Stimulated activated CD8-positive, alpha-beta memory T cell treated with anti-CD3 and anti-CD28 coated beads, Interleukin-7, amount 100 ng/mL, for 24 hours (primary cell): ENCODE data around the gene KIRREL3.

ENCODE experiments used
- DNase-seq: peaks from one replicate; pipeline ENCODE4 v3.0.0-alpha.2; 2020; ENCODE audit warnings: low read depth

Gene KIRREL3

DNA sequence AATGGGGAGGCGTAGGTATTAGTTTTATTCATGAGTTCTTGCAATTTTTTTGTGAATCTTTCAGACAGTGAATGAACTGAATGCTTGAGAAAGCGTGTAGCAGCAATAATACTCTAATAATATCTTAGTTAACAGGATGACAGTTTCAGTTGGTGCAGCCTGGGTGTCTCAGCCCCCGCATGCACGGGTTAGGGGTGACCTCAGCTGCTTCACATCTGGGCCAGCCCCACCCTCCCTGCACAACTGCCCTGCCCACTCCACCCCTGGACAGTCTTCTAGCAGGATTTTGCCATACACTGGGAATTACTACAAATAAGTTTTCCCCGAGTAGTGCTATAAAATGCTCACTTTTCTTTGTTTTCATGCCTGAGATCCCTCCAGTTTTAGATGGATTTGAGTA, 561.9 kb downstream of the KIRREL3 start:
- no peak for DNase-seq

DNA sequence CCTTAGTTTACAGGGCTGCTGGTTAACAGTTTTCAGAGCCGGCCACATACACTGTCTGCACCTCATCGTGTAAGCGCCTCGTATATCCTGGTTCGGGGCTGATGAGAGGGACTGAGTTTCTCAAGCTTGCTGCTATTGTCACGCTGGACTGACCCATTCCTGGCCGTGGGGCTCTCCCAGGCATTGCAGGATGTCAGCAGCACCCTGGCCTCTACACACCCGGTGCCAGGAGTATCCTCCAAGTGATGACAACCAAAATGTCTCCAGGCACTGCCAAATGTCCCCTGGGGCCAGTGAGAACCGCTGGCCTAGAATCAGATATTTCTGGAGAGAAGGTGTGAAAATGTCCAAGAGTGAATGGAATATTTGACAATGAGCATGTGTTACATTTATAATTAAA, 562.3 kb downstream of the KIRREL3 start:
- DNase-seq = no peak

DNA sequence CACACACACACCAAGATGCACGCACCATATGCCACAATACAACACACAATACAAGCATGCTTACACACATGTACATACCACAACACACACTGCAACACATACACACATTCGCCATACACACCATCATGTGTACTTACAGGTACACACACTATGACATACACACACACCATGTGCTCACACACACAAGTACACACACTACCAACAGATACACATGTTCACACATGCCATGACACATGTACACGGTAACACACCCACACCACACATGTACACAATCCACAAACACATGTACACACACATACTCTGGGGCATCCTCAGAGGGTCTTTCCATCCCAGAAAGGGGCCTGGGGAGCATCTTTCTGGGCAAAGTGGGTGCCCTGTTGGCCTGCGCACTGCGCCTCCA, 562.8 kb downstream of the KIRREL3 start:
- DNase-seq = no peak

DNA sequence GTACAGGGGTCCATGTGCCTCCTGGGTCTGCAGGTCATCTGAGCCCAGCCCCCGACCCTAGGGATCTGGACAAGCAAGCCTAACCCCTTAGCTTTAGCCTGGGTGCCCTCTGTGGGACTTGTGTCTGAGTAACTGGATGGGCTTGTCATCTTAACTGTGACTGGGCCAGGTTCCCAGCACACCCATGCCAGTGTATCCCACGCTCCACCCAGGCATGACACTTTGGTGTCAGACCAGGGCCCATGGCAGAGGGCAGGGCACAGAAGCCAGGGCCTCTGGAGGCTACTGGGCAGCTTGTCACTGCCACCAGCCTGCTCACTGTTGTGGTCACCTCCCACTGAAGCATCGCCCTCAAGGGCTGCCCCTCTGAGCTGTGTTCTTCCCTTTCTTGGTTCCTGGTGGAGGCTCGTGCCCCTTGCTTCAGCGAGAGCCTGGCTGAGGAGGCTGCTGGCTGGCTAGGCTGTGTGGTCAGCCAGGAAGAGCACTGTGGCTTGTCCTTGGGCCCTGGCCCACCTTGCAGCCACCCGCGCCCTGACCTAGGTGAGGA, 564.3 kb downstream of the KIRREL3 start:
- no peak for DNase-seq

DNA sequence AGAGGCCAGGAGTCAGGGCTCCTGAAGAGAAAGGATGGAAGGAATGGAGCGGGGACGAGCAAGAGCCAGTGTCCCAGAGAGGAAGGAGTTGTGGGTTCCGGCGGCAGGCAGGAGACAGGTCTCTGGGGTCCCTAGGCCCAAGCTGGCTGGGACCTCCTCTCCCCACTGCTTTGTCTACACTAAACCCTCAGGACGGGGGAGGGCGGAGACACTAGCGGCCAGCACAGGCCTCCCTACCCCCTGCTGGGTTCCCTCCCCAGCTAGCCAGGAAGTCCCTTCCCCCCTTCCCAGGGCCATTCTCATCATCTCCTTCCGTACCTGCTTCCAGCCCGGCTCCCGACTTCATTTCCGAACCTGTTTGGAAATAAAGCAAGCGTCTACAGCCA, 565.6 kb downstream of the KIRREL3 start:
- DNase-seq = no peak

DNA sequence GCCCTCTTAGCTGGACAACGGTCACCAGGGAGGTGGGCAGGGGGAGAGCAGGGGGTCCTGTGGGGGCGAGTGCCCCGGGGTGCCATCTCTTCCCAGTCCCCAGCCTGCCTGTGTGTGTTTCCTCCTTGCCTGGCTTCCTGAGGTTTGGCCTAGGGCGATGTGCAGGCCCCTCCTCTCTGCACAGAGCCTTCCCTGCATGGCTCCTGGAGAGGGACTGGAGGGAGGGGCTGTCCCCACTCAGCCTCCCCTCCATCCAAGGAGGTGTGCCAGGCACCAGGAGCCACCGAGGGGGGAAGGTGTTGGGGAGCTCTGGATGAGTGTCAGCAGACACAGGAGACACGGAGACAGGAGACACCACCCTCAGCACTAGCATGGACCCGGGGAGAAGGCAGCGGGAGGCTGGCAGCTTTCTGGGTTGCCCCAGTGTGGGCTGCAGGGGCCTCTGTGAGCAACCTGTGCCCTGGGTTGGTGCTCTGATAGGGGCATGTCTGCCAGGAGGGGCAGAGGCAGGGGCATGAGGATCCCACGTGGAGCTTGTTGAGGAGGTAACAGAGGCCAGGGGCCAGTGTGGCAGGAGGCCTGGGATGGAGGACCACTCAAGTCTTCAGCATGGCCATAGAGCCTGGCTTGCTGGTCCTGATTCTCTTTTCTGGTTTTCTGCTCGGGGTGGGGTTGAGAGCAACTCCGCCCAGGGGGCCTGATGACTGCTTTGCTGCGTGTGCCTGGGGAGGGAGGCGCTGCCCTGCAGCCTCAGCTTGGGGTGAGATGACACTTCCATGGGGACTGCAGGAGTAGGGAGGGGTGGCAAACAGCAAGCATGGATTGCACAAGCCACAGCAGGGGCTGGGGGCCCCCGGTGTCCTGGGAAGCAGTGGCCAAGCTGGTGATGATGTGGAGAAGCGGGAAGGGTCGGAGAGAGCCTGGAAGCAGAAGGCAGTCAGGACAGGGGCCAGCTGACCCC, 566.3 kb downstream of the KIRREL3 start:
- DNase-seq = no peak

DNA sequence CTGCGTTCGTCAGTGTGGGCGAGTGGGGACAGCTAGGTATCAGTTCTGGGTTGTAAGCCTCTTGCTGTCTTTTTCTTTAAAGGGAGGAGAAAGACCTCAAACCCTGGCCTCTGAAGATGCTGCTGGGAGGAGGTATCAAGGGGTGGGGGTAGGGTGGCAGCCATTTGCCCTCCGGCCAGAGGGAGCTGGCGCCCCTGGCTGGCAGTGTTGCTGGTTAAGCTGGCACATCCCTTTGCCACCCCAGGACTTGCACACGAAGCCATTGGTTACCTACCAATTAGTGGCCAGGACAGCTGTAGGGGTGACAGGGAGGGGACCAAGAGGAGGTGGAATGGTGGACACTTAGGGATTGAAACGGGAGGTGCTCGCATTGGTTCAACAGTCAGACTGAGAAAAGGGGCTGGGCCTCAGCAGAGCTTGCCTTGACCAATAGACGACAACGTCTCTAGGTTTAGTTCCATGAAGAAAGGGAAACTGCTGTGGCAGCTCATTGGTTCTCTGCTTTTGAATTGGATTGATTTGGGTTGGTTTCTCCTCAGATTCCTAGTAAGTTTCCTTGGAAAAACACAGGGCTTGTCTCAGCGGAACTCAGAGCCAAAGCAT, 567.2 kb downstream of the KIRREL3 start:
- no peak for DNase-seq

DNA sequence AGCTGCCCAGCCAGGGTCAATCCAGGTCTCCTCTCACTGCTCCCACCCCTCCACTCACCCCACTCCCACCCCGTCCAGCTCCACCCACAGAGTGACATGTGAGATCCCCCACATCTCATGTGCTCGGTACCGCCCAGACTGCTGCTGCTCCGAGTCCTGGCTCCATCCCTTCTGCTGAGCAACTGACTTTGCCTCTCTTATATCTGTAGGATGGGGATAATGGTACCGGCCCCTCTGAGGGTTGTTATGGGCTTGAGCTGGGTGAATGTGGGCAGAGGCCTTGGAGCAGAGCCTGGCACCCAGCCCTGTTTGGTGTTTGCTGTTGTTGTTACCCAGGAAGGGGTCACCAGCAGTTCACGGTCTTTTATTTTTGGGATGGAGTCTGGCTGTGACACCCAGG, 568.0 kb downstream of the KIRREL3 start:
- no peak for DNase-seq

DNA sequence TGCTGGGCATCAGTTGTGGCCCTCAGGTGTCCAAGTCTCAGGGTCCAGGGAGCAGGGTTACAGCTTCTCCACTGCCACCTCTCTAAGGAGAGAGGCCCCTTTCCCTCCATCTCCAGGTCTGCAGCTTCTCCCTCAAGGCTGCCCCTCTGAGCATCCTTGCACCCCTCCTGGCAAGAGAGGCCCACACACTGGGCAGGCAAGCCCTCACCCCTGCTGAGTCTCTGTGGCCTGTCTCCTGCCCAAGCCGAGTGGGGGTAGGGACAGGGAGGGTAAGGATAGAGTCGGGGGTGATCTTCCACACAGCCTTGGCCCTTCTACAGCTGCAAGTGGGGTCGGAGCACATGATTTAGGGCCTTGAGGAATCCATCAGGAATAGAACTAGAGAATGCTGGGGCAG, 568.5 kb downstream of the KIRREL3 start:
- DNase-seq = no peak

DNA sequence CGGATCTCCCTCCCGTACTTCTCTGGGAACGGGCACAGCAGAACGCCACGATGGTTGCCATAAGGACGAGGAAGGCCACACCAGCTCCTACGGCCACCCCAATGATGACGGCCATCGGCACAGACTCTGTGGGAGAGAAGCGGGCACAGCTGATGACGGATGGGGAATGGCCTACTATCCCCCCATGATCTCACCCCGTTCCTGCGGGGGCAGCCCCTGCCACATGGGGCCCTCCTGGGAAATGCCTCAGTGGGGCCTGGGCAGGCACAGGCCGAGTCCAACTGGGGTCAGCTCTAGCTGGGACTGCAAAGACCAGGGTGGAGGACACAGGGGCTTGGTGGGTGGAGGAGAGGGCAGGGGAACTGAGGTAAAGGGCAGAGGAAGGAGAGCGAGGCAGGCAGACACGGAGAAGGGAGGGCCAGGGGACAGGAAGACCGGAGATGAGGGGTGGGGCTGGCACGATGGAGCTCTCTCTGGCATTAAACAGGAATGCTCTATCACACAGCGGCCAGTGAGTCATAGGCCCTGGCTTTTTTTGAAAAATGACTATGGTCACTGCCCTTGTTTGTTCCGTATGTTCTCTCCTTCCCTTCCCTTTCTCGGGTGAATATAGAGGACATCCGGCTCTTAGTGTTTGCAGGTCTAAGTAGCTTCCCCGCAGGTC, 569.0 kb downstream of the KIRREL3 start:
- no peak for DNase-seq

DNA sequence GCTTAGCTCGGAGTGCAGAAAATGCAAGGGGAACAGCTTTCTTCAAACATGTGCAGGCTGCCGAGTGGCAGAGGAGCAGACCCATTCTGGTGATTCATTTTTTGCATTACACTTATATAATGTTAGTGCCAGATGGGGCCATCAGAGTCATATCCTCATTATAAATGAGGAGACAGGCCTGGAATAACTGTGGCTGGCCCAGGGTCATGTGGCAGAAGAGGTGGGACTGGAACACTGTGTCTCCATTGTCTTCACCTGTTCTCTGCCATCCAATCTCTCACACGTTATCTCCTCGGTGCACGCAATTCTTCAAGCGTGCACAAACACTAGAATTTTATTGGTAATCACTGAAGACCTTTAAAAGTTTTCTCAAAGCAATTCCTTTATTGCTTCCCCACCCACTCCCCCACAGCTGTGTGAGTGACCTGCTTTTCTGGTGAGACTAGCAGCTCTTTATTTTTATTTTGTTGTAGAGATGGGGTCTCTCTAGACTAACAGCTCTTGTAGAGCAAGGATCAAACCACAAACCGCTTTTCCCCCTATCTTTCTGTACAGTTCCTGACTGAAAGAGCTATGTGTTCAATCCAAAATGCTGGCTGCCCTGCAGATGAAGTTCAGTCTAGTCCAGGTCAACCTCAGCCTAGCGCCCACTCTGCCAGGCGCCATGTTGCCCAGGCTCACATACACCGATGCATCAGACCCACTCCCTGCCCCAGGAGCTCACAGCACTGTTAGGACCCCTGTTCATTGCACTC, 569.8 kb downstream of the KIRREL3 start:
- no peak for DNase-seq

DNA sequence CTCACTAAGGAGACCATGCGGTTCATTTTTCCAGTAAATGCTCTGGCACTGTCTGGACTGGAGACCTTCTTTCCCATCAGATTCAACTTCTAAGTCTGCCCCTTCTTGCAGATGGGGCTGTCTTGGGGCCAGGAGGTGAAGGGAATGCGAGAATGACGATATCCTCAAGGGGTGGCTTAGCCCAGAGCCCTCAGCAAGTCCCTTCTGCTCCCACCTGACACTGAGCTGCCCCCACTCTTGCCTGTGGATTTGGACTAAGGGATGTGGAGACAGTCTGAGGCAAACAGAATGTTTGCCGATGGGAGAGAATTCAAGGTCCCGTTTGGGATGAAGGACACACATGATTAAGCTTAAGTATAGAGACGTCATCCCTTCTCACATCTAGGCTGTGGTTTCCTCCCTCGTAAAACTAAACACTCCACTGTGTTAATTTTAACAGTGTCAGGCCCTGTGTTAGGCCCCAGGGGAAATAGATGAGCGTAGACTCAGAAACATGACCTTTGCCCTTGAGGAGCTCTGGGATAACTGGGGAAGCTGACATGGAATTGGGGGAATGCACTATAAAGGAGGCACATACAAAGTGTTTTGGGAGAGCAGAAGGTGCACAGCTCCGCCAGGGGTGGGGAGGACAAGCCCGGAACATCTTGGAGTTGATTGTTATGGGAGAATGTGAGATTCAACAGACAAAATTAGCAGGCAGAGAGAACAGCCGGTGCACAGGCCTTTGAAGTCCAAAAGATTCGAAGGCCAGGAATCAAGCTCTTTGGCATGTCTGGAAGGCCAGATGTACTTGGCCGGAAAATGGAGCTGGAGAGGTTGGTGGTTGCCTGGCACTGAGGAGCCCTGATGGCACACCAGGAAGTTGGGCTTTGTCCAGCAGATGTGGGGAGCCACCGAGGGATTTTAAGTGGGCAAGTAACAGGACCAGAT, 573.5 kb downstream of the KIRREL3 start:
- DNase-seq = no peak

DNA sequence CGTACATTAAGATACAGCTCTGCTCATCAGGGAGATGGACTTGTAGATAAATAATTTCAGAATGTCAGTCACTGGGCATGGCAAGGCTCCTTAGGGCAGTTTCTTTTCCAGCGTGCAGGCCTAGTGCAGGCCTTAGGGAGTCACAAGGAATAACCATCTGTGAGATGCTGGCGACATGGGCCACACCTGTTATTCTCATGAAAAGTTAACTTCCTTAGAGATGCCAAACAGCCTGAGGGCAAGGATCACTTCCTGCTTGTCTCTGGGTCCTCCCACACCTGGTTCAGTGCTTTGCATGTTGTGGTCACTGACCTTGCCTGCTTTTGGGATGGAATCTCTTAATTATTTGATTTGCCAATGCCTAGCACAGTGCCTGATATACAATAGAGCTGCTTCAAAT, 574.5 kb downstream of the KIRREL3 start:
- DNase-seq = no peak

DNA sequence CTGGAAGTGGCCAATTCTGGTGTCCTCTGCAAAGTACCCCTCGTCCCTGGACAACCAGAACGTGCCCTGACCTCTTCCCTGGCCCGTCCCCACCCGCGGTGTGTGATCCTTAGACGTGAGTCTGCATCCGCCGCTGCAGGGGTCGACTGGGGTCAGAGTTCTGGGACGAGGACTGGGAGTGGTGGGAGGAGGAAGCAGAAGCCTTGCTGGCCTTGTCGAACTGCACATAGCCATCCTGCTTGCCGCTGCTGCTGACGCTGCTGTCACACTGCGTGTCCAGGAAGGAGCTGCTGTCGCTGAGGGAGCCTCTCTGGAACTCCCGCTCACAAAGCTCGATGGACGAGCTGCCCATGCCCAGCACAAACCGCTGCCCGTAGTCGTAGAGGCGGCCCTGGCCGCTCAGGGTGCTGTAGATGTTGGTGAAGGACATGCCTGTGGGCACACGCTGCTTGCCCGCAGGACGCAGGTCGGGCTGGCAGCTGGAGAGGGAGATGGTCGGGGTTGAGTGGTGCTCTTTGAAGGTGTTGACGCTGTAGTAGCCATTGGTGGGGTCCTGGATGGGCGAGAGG, 576.0 kb downstream of the KIRREL3 start:
- DNase-seq = no peak

DNA sequence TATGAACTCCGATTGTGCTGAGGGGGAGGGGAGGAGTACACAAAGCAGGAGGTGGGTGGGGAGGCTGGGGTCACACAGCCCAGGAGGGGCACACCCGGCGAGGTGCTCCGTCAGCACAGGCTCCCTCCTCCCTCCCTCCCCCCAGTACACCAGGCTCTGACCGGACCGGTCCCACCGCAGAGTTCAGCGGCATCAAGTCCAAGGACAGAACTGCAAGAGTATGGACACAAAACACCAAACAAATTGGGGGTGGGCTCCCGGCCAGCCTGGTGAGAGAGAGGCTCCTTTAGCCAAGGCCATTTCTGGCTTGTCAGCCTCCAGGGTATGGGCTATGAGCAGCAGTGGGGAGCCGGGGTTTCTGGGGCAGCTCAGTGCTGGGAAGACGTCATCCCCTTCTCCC, 576.8 kb downstream of the KIRREL3 start:
- DNase-seq = no peak

DNA sequence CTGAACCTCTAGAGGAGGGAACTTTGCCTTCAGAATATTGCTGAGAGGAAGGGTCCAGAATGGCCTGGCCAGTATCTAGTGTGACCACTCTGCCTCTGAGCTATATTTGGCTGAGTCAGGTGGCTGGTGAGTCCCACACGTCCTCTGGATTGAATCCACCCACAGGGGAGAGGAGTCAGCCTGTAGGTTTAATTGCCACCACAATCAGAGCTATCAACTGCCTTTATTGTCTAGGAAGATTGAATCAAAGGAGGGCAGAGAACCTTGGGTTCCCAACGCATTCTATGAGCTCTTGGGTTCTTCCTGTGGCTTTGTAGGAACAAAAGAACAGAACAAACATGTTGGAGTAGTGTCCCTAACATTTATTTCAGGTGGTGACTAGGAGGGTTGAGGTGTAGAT, 577.4 kb downstream of the KIRREL3 start:
- DNase-seq = no peak

DNA sequence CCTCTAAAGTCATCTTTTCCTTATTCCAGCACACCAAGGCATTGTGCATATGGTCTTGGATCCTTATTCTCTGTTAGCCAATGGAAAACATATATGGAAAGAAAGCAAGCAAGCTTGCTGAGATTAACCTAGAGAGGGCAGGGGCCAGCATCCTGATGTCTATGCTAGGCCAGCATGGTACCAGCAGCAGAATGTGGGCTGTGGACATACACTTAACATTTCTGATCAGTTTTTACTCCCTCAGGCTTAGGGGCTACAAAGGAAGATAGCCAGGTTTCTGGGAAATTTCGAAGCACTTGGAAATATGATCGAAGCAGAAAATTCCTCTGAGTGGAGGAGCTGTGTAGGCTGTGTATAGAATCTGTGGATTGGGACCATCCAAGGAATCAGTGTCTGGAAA, 578.1 kb downstream of the KIRREL3 start:
- no peak for DNase-seq

DNA sequence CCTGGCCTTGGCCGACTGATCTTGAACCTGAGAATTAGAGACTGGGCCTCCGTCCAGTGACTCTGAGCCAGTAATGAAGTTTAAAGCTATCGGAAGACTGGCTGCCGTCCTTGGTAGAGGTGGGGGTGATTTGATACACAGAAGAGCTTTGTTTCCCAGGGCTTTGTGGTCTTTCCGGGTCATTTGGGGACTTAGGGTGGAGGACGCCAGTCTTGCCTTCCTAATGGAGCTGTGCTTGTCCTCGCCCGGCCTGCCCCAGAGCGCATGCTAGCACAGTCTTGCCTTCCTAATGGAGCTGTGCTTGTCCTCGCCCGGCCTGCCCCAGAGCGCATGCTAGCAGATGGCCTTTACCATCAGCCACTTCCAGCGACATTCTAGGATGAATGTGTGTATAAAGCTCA, 579.3 kb downstream of the KIRREL3 start:
- DNase-seq = no peak

DNA sequence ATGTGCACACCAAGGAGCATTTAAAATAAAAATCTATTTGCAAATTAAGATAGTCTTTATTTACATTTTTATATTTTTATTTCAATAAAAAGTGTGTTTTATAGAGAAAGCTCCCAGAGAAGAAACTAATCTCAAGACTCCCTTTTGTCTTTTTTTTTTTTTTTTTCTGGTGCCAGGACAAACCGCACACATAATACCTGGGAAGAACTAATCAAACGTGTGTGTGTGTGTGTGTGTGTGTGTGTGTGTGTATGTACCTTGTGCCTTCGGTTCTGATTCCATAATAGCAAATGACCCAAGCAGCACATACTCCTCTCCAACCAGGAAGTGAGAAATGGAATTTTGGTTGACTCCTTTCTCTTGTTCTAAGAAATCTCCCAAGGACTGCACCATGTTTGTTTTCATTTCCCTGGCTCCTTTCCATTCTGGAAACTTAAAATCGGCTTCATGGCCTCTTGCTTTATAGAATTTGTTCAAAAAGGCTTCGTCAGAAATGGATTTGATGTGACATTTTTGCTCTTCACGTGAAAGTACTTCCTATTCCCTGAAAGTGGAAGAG, 579.8 kb downstream of the KIRREL3 start:
- no peak for DNase-seq
